Measurements from ENCODE around the gene UBA6.

Gene UBA6

DNA sequence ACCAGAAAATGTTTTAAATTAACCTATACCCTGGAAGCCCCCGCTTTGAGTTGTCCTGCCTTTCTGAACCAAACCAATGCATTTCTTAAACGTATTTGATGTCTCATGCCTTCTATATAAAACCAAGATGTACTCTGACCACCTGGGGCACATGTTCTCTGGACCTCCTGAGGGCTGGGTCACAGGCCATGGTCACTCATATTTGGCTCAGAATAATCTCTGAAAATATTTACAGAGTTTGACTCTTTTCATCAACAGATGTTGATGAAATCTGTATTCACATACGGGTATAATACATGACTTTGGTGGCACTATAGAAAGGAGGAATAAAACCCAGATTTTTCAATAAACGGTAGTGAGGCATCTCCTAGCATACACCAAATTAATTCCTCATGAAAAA, 86.8 kb downstream of the UBA6 start:
- Histone ChIP-seq H3K27ac (ENCODE audit: low read depth, low read length) (no peak overlapping the region), H3K4me1 (ENCODE audit: control insufficient read depth, insufficient read depth, low read length) (no peaks in the 10 kb centered on the region), H3K4me3 (ENCODE audit: low read depth, low read length) (no peak overlapping the region), H3K27me3 (ENCODE audit: control insufficient read depth, insufficient read depth, low read length) (no peaks in the 10 kb centered on the region), H3K9ac (ENCODE audit: low read length) (no peak overlapping the region), H3K9me3 (ENCODE audit: control insufficient read depth, insufficient read depth, low read depth, low read length) (no peaks in the 10 kb centered on the region), H3K36me3 (ENCODE audit: control insufficient read depth, insufficient read depth, low read length) (peaks cover 29% of the 10 kb centered on the region)

GRCh38 chr4:67608027-67608426, 92.9 kb downstream of the UBA6 start:
- Histone ChIP-seq H3K4me3 (ENCODE audit: low read depth, low read length) (no peak overlapping the region), H3K4me1 (ENCODE audit: control insufficient read depth, insufficient read depth, low read length) (no peaks in the 10 kb centered on the region), H3K36me3 (ENCODE audit: control insufficient read depth, insufficient read depth, low read length) (no peaks in the 10 kb centered on the region), H3K27ac (ENCODE audit: low read depth, low read length) (no peak overlapping the region), H3K9ac (ENCODE audit: low read length) (no peak overlapping the region), H3K27me3 (ENCODE audit: control insufficient read depth, insufficient read depth, low read length) (no peaks in the 10 kb centered on the region), H3K9me3 (ENCODE audit: control insufficient read depth, insufficient read depth, low read depth, low read length) (0 out of 2 replicates have a peak, but pooled peaks cover under 1% of the 10 kb centered on the region)

DNA sequence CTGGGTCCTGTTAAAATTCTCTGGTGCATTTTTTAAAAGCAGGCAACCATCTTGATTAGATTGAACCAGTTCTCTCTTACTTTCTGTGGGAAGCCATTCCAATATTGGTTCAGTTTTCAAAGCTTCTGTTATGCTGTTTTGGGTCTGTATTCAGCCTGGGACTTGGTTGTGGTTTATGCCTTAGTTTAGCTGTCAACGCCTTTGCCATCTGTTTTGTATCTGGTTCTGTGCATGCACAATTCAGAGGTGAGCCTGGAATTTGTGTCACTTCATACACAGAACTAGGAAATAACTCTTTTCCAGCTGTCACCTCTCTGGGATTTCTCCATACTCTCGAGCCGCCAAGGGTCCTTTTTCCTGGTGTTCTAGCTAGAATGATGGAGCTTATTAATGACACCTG, 96.2 kb downstream of the UBA6 start:
- Histone ChIP-seq H3K4me1 (ENCODE audit: control insufficient read depth, insufficient read depth, low read length) (no peaks in the 10 kb centered on the region), H3K36me3 (ENCODE audit: control insufficient read depth, insufficient read depth, low read length) (no peaks in the 10 kb centered on the region), H3K27ac (ENCODE audit: low read depth, low read length) (no peak overlapping the region), H3K9ac (ENCODE audit: low read length) (no peak overlapping the region), H3K4me3 (ENCODE audit: low read depth, low read length) (no peak overlapping the region), H3K9me3 (ENCODE audit: control insufficient read depth, insufficient read depth, low read depth, low read length) (0 out of 2 replicates have a peak, but pooled peaks cover 2% of the 10 kb centered on the region), H3K27me3 (ENCODE audit: control insufficient read depth, insufficient read depth, low read length) (no peaks in the 10 kb centered on the region)

DNA sequence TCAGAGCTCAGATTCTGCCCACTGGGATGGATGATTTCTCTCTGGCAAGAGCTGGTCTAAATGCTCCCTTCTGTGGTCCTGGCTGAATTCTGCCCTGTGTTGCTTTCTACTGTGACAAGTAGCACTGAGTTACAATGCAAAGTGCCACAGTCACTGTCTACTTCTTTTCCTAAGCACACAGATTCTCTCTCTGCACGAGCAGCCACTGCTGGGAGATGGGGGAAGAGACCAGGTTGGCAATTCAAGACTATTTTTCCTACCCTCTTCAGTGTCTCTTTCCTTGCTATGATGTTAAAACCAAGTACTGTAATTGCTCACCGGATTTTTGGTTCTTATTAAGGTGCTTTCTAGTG, 97.0 kb downstream of the UBA6 start:
- Histone ChIP-seq H3K9ac (ENCODE audit: low read length) (no peak overlapping the region), H3K4me1 (ENCODE audit: control insufficient read depth, insufficient read depth, low read length) (no peaks in the 10 kb centered on the region), H3K9me3 (ENCODE audit: control insufficient read depth, insufficient read depth, low read depth, low read length) (0 out of 2 replicates have a peak, but pooled peaks cover 2% of the 10 kb centered on the region), H3K36me3 (ENCODE audit: control insufficient read depth, insufficient read depth, low read length) (no peaks in the 10 kb centered on the region), H3K4me3 (ENCODE audit: low read depth, low read length) (no peak overlapping the region), H3K27ac (ENCODE audit: low read depth, low read length) (no peak overlapping the region), H3K27me3 (ENCODE audit: control insufficient read depth, insufficient read depth, low read length) (no peaks in the 10 kb centered on the region)

DNA sequence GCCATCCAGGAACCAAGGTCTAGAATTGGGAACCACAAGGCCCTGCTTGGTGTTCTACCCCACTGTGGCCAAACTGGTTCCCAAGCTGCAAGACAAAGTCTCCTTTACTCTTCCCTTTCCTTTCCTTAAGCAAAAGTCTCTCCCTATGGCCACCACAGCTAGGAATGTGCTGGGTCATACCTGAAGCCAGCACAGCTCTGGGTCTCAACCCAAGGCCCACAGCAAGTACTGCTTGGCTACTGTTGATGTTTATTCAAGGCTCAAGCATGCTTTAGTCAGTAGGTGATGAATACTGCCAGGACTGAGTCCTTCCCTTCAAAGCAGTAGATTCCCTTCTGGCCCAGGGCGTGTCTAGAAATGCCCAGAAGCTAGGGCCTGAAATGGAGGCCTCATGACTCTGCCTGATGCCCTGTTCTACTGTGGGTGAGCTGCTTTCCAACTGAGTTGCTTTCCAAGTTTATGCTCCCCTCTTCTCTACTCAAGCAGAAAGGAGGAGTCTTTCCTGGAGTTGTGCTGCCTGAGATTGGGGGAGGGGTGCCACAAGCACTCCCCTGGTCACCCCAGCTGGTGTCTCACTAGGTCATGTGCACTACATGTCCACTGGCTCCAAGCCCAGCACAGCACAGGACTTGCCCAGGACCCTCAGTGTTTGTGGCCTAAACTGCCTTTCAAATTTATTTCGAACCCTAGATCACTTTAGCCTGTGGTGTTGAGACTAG, 97.5 kb downstream of the UBA6 start:
- no peaks in the 10 kb centered on the region for H3K36me3 ChIP-seq (ENCODE audit: control insufficient read depth, insufficient read depth, low read length)
- no peak overlapping the region for H3K9ac ChIP-seq (ENCODE audit: low read length)
- H3K4me1 ChIP-seq (ENCODE audit: control insufficient read depth, insufficient read depth, low read length): no peaks in the 10 kb centered on the region
- H3K4me3 ChIP-seq (ENCODE audit: low read depth, low read length): no peak overlapping the region
- 0 out of 2 replicates have a peak, but pooled peaks cover 2% of the 10 kb centered on the region for H3K9me3 ChIP-seq (ENCODE audit: control insufficient read depth, insufficient read depth, low read depth, low read length)
- H3K27me3 ChIP-seq (ENCODE audit: control insufficient read depth, insufficient read depth, low read length): no peaks in the 10 kb centered on the region
- H3K27ac ChIP-seq (ENCODE audit: low read depth, low read length): no peak overlapping the region

GRCh38 chr4:67593741-67594175, 107.2 kb downstream of the UBA6 start:
- Histone ChIP-seq H3K9ac (ENCODE audit: low read length) (no peak overlapping the region), H3K4me3 (ENCODE audit: low read depth, low read length) (no peak overlapping the region), H3K4me1 (ENCODE audit: control insufficient read depth, insufficient read depth, low read length) (no peaks in the 10 kb centered on the region), H3K36me3 (ENCODE audit: control insufficient read depth, insufficient read depth, low read length) (no peaks in the 10 kb centered on the region), H3K27me3 (ENCODE audit: control insufficient read depth, insufficient read depth, low read length) (no peaks in the 10 kb centered on the region), H3K9me3 (ENCODE audit: control insufficient read depth, insufficient read depth, low read depth, low read length) (peaks cover 11% of the 10 kb centered on the region), H3K27ac (ENCODE audit: low read depth, low read length) (no peak overlapping the region)

DNA sequence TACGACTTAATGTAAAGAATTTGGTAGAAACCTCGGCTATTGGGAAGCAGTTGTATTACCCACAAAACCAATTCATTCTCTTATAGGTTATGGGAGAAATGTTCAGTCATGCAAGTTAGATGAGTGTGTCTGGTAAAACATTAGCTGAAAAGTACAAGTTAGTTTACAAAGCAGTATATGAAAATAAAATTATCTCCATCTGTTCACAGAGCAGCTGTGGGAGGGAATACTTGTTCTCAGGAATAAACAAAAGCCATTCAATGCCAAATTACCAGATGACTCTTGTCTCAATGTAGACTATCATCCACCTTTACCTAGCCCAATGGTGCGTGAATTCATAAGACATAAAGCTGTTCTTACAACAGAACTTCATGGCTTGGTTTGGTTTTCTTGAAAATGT, 113.8 kb downstream of the UBA6 start:
- Histone ChIP-seq H3K9me3 (ENCODE audit: control insufficient read depth, insufficient read depth, low read depth, low read length) (no peaks in the 10 kb centered on the region), H3K27me3 (ENCODE audit: control insufficient read depth, insufficient read depth, low read length) (no peaks in the 10 kb centered on the region), H3K9ac (ENCODE audit: low read length) (no peak overlapping the region), H3K27ac (ENCODE audit: low read depth, low read length) (no peak overlapping the region), H3K36me3 (ENCODE audit: control insufficient read depth, insufficient read depth, low read length) (no peaks in the 10 kb centered on the region), H3K4me3 (ENCODE audit: low read depth, low read length) (no peak overlapping the region), H3K4me1 (ENCODE audit: control insufficient read depth, insufficient read depth, low read length) (no peaks in the 10 kb centered on the region)

- no peaks in the 10 kb centered on the region for H3K9me3 ChIP-seq (ENCODE audit: control insufficient read depth, insufficient read depth, low read depth, low read length)
- no peak overlapping the region for H3K27ac ChIP-seq (ENCODE audit: low read depth, low read length)
- no peaks in the 10 kb centered on the region for H3K36me3 ChIP-seq (ENCODE audit: control insufficient read depth, insufficient read depth, low read length)
- H3K4me3 ChIP-seq (ENCODE audit: low read depth, low read length): no peak overlapping the region
- no peaks in the 10 kb centered on the region for H3K4me1 ChIP-seq (ENCODE audit: control insufficient read depth, insufficient read depth, low read length)
- no peaks in the 10 kb centered on the region for H3K27me3 ChIP-seq (ENCODE audit: control insufficient read depth, insufficient read depth, low read length)
- H3K9ac ChIP-seq (ENCODE audit: low read length): no peak overlapping the region
Observed at GRCh38 chr4:67584496-67584895, 116.5 kb downstream of the UBA6 start.

GRCh38 chr4:67581913-67582312, 119.0 kb downstream of the UBA6 start:
- Histone ChIP-seq H3K36me3 (ENCODE audit: control insufficient read depth, insufficient read depth, low read length) (no peaks in the 10 kb centered on the region), H3K27me3 (ENCODE audit: control insufficient read depth, insufficient read depth, low read length) (no peaks in the 10 kb centered on the region), H3K4me1 (ENCODE audit: control insufficient read depth, insufficient read depth, low read length) (no peaks in the 10 kb centered on the region), H3K9ac (ENCODE audit: low read length) (no peak overlapping the region), H3K4me3 (ENCODE audit: low read depth, low read length) (no peak overlapping the region), H3K27ac (ENCODE audit: low read depth, low read length) (no peak overlapping the region), H3K9me3 (ENCODE audit: control insufficient read depth, insufficient read depth, low read depth, low read length) (no peaks in the 10 kb centered on the region)

DNA sequence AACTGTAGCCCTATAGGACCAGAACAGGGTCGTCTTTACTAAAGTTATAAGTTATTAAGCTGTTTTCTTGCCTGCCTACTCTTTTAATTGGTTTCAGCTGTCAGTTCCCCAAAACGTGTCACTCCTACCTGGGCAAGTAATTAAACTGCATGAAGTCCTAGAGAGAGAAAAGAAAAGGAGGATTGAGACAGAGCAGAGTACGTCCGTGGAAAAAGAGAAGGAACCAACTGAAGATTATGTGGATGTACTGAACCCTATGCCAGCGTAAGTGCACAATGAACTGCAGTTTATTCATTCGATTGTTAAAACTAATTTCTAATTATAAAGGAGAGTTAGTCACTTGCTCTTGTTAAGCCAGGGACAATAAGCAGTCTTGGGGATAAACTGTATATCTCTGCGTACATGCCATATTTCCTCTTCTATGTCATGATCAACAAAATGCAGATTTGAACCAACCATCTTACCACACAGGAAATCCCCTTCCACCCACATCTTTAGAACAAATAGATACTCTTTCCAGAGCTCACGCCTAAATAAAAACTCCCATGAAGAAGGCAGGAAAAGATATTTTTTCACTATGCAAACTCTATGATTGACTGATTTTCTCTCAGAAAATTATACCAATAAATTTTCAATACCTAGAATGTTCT, 119.6 kb downstream of the UBA6 start:
- no peak overlapping the region for H3K27ac ChIP-seq (ENCODE audit: low read depth, low read length)
- no peaks in the 10 kb centered on the region for H3K4me1 ChIP-seq (ENCODE audit: control insufficient read depth, insufficient read depth, low read length)
- no peaks in the 10 kb centered on the region for H3K36me3 ChIP-seq (ENCODE audit: control insufficient read depth, insufficient read depth, low read length)
- H3K9ac ChIP-seq (ENCODE audit: low read length): no peak overlapping the region
- no peak overlapping the region for H3K4me3 ChIP-seq (ENCODE audit: low read depth, low read length)
- no peaks in the 10 kb centered on the region for H3K27me3 ChIP-seq (ENCODE audit: control insufficient read depth, insufficient read depth, low read length)
- no peaks in the 10 kb centered on the region for H3K9me3 ChIP-seq (ENCODE audit: control insufficient read depth, insufficient read depth, low read depth, low read length)

DNA sequence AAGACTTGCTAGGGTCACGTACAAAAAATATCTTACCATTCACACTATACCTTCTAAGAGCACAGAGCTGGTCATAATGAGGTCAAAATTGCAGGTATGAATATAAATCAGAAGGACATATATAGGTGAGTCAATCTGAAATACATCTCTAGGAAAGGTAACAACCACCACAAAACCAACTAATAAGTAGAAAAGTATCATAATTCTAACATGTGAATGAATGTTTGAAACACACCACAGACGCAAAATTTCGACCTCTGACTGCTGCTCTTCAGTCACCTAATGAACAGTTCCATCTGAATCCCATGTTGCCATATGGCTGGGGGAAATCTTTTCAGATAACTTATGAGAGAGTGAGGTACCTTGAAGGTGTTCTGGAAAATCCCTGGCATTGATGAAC, 120.4 kb downstream of the UBA6 start:
- 0 out of 2 replicates have a peak, but pooled peaks cover 2% of the 10 kb centered on the region for H3K4me1 ChIP-seq (ENCODE audit: control insufficient read depth, insufficient read depth, low read length)
- H3K9me3 ChIP-seq (ENCODE audit: control insufficient read depth, insufficient read depth, low read depth, low read length): no peaks in the 10 kb centered on the region
- H3K27me3 ChIP-seq (ENCODE audit: control insufficient read depth, insufficient read depth, low read length): no peaks in the 10 kb centered on the region
- no peak overlapping the region for H3K27ac ChIP-seq (ENCODE audit: low read depth, low read length)
- no peak overlapping the region for H3K4me3 ChIP-seq (ENCODE audit: low read depth, low read length)
- no peaks in the 10 kb centered on the region for H3K36me3 ChIP-seq (ENCODE audit: control insufficient read depth, insufficient read depth, low read length)
- no peak overlapping the region for H3K9ac ChIP-seq (ENCODE audit: low read length)
